ENCODE data around the gene PTPRF. TPM values are rescaled to one million over a fixed set of nuclear protein-coding genes. Genes with fewer than 3 reads are reported as not detected.

PTPRF gene
- total RNA-seq, 2 donors from 2014 or later: 203 to 250 TPM

- Histone ChIP-seq H3K4me3 (ENCODE audit: low read length) (no peak overlapping the region), H3K27me3 (ENCODE audit: control insufficient read depth, insufficient read depth, low read length, poor library complexity, severe bottlenecking) (no peaks in the 10 kb centered on the region), H3K9me3 (ENCODE audit: control insufficient read depth, low read length) (peaks cover 29% of the 10 kb centered on the region), H3K36me3 (ENCODE audit: control insufficient read depth, insufficient read depth, low read length) (no peaks in the 10 kb centered on the region), H3K27ac (ENCODE audit: low read depth, low read length) (no peak overlapping the region), H3K9ac (ENCODE audit: extremely low read depth, low read length, poor library complexity, severe bottlenecking) (no peak overlapping the region), H3K4me1 (ENCODE audit: control insufficient read depth, insufficient read depth, low read length) (no peaks in the 10 kb centered on the region)
- TF ChIP-seq CTCF (conservative IDR thresholded peaks at IDR 0.05): no peak
- no peak overlapping the region for H3K27ac Mint-ChIP-seq
- no peak overlapping the region for H3K4me3 Mint-ChIP-seq
- WGBS, 2 experiments (ENCODE audit: insufficient coverage in 1 of 2, insufficient read length in 1 of 2): 86 to 93% methylated on average over 2 of the region's 2 CpGs
- peaks cover 40% of the 10 kb centered on the region for H3K9me3 Mint-ChIP-seq
- no peaks in the 10 kb centered on the region for H3K36me3 Mint-ChIP-seq (ENCODE audit: low read depth)
- peaks cover 4% of the 10 kb centered on the region for H3K27me3 Mint-ChIP-seq (ENCODE audit: insufficient read depth)
- peaks cover 9% of the 10 kb centered on the region for H3K4me1 Mint-ChIP-seq
- no peak for DNase-seq
These were observed 37.9 kb upstream of the PTPRF start for GRCh38 chr1:43492826-43493225.

GRCh38 chr1:43493661-43494450 lies 36.8 kb upstream of the PTPRF start:
- Mint-ChIP-seq H3K27me3 (ENCODE audit: insufficient read depth) (peaks cover 4% of the 10 kb centered on the region), H3K36me3 (ENCODE audit: low read depth) (no peaks in the 10 kb centered on the region), H3K27ac (peak overlapping the region; percentile 73), H3K9me3 (peaks cover 32% of the 10 kb centered on the region), H3K4me3 (no peak overlapping the region), H3K4me1 (peaks cover 9% of the 10 kb centered on the region)
- no peak overlapping the region for H3K27ac ChIP-seq (ENCODE audit: low read depth, low read length)
- no peaks in the 10 kb centered on the region for H3K27me3 ChIP-seq (ENCODE audit: control insufficient read depth, insufficient read depth, low read length, poor library complexity, severe bottlenecking)
- DNase-seq: peak; percentile 78
- TF ChIP-seq CTCF (conservative IDR thresholded peaks at IDR 0.05): no peak
- no peaks in the 10 kb centered on the region for H3K4me1 ChIP-seq (ENCODE audit: control insufficient read depth, insufficient read depth, low read length)
- H3K9me3 ChIP-seq (ENCODE audit: control insufficient read depth, low read length): peaks cover 23% of the 10 kb centered on the region
- H3K36me3 ChIP-seq (ENCODE audit: control insufficient read depth, insufficient read depth, low read length): no peaks in the 10 kb centered on the region
- H3K9ac ChIP-seq (ENCODE audit: extremely low read depth, low read length, poor library complexity, severe bottlenecking): no peak overlapping the region
- H3K4me3 ChIP-seq (ENCODE audit: low read length): no peak overlapping the region
- 57 to 59% methylated on average over 9 to 11 of the region's 11 CpGs for WGBS, 2 experiments (ENCODE audit: insufficient coverage in 1 of 2, insufficient read length in 1 of 2)

- WGBS, 2 experiments (ENCODE audit: insufficient coverage in 1 of 2, insufficient read length in 1 of 2): 88 to 91% methylated on average over 7 of the region's 7 CpGs
- no peaks in the 10 kb centered on the region for H3K27me3 ChIP-seq (ENCODE audit: control insufficient read depth, insufficient read depth, low read length, poor library complexity, severe bottlenecking)
- no peaks in the 10 kb centered on the region for H3K4me1 ChIP-seq (ENCODE audit: control insufficient read depth, insufficient read depth, low read length)
- no peak overlapping the region for H3K27ac ChIP-seq (ENCODE audit: low read depth, low read length)
- TF ChIP-seq CTCF (conservative IDR thresholded peaks at IDR 0.05): no peak
- Mint-ChIP-seq H3K9me3 (peaks cover 20% of the 10 kb centered on the region), H3K4me1 (peaks cover 9% of the 10 kb centered on the region), H3K36me3 (ENCODE audit: low read depth) (no peaks in the 10 kb centered on the region), H3K4me3 (no peak overlapping the region), H3K27ac (no peak overlapping the region), H3K27me3 (ENCODE audit: insufficient read depth) (peaks cover 1% of the 10 kb centered on the region)
- peaks cover 23% of the 10 kb centered on the region for H3K9me3 ChIP-seq (ENCODE audit: control insufficient read depth, low read length)
- peak; percentile 58 for DNase-seq
- H3K4me3 ChIP-seq (ENCODE audit: low read length): no peak overlapping the region
- H3K36me3 ChIP-seq (ENCODE audit: control insufficient read depth, insufficient read depth, low read length): no peaks in the 10 kb centered on the region
- H3K9ac ChIP-seq (ENCODE audit: extremely low read depth, low read length, poor library complexity, severe bottlenecking): no peak overlapping the region
These were observed 35.5 kb upstream of the PTPRF start for GRCh38 chr1:43495204-43495603.
